Retinal pigment epithelial cell (primary cell): ENCODE data around the gene TMEM82.

ENCODE experiments used
- DNase-seq: peaks from one replicate; pipeline ENCODE4 v3.0.0-alpha.2; 2010; ENCODE audit warnings: low read depth
- H3K4me3 ChIP-seq: 2 replicates; pipeline ENCODE4 v1.5.1; 2011; ENCODE audit warnings: mild to moderate bottlenecking, low read length, control low read depth, moderate library complexity
- CTCF ChIP-seq: conservative IDR thresholded peaks from 2 replicates; pipeline ENCODE4 v1.5.1; 2011; ENCODE audit warnings: low read depth, low read length, control low read depth, inconsistent platforms

TMEM82 gene

DNA sequence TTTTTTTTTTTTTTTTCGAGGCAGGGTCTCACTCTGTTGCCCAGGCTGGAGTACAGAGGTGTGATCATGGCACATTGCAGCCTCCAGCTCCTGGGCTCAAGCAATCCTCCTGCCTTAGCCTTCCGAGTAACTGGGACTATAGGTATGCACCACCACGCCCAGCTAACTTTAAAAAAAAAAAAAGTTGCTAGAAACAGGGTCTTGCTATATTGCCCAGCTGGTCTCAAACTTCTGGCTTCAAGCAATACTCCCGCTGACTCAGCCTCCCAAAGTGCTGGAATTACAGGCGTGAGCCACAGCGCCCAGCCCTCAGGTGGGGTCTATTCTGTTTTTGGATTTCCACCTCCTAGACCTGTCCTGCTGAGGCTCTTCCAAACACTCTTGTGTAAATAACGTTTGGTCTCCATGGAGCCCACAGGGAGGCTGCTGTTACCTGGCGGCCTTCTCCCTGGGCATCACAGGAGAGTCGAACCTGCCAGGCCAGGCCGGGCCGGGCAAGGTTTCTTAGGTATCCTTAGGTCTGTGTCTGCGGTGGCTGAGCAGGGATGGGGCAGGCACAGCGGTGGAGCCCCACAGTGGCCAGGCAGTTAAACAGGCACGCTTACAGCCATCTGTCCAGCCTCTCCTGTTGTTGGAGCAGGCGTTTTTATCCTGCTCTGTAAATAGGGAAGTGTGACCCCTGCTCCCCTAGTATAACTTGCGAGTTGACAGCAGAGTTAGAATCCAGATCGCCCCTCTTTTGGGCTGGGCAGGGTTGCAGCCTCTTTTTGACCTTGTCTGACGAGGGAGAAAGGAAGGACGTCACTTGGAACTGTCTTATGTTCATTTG, 39.4 kb upstream of the TMEM82 start:
- peak; percentile 50 for TF ChIP-seq CTCF
- DNase-seq, result no peak
- no peak overlapping the region for H3K4me3 ChIP-seq

DNA sequence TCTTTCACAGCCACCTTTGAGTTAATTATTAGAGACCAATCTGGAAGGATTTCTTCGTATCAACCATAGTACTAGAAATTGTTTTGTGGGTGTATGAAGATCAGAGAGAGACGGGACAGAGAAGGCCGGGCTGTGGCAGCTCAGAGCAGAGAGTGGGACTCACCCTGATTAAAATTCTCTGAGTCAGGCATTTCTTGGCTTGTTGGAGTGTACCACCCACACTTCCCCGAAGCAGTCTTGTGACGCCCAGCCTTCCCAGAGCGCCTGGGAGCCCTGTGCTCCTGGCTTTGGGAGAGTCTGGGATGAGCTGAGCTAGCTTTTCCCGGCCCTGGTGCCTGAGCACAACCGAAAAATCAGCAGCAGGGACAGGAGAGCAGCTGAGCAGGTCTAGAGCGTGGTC, 38.7 kb upstream of the TMEM82 start:
- H3K4me3 ChIP-seq, result peak overlapping the region; percentile 14
- DNase-seq, result peak; percentile 94
- TF ChIP-seq CTCF, result no peak

DNA sequence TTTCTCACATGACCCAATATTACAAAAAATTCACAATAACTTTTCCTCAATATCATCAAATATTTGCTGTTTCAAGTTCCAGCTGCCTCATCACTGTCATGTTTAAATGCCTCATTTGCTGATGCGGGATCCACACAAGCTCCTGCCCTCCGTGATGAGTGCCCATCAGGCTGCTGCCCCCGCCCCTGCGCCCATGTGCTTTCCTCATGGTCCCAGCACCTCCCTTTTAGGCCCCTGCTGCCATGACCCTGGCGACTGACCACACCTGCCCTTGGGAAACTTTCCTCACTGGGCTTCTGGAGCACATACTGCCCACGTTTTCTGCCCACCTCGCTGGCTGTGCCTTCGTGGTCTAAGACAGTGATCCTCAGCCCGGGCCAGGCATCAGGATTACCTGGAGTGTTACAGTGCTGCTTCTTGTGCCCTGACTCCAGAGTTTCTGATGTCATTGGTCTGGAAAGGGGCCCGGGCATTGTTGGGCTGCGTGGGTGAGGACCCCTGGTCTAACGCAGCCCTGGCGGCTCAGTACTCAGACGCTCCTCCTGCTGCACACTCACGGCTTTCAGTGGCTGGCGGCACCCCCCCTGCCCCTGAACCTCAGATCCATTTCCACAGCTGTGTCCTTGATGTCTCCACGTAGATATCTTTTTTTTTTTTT, 37.6 kb upstream of the TMEM82 start:
- DNase-seq, result peak; percentile 21
- no peak for TF ChIP-seq CTCF

GRCh38 chr1:15705184-15705566, 37.1 kb upstream of the TMEM82 start:
- DNase-seq, result no peak
- H3K4me3 ChIP-seq, result no peak overlapping the region
- no peak for TF ChIP-seq CTCF

More for the DNA sequence above, 37.6 kb upstream of the TMEM82 start:
- H3K4me3 ChIP-seq, result no peak overlapping the region

DNA sequence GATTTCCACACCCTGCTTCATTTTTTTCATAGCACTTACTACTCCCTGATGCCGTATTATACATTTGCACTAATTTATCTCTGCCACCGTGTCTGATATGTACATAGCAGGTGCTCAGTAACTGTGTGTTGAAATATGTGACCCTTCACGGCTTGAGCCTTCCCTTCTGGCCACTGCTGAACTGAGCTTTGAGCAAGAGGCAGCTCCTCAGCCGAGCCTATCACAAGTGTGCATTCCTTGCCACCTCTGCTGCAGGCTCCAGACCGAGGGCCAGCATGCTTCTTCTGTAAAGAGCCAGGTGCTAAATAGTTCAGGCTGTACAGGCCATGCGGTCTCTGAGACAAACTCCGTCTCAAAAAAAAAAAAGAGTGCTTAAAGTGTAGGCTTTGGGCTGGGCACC, 35.5 kb upstream of the TMEM82 start:
- TF ChIP-seq CTCF, result no peak
- DNase-seq, result no peak
- H3K4me3 ChIP-seq, result no peak overlapping the region

DNA sequence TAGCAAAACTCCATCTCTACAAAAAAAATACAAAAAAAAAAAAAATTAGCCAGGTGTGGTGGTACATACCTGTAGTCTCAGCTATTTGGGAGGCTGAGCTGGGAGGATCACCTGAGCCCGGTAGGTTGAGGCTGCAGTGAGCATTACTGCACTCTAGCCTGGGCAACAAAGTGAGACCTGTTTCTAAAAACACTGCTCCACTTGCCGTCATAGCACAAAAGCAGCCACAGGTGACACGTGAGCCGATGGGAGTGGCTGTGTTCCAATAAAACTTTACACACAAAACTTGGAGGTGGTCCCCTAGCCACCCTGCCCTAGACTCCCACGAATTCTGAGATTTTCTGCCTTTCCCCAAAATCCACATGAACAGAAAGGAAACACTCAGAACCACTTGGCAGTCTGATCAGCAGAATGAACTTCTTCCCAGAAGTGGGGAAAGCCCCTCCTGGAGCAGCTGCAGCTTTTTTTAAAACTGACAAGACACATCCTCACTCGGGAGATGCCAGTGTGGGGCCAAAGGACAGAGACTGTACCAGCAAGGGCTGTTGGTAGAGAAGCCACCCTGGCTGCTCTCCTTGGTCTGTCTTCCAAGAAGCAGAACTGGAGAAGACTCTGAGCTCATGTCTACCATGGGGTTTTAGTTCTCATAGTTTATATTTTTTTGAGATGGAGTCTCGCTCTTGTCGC, 34.9 kb upstream of the TMEM82 start:
- H3K4me3 ChIP-seq, result no peak overlapping the region
- DNase-seq, result no peak
- no peak for TF ChIP-seq CTCF
